OCI-LY7 (cell line): ENCODE results near the gene HLA-F. TPM values are rescaled to one million over a fixed set of nuclear protein-coding genes. Genes with fewer than 3 reads are reported as not detected.

Experiments
- BruUV-seq: library from RNA; stranded (reverse); fragments of 400-500 nt; replicated peaks from 2 replicates; lab custom pipeline; 2021; lab: Mats Ljungman, UMichigan
- CTCF ChIA-PET: fragments of 300-600 bp; sonication (Branson Sonifier 250); formaldehyde crosslinking; loops from one replicate; lab custom pipeline; 2022; ENCODE audit warnings: antibody characterized with exemption; ENCODE audit not compliant: unreplicated experiment; lab: Charles Lee
- POLR2A ChIA-PET: fragments of 300-600 bp; sonication (Branson Sonifier 250); formaldehyde crosslinking; loops from one replicate; lab custom pipeline; 2022; ENCODE audit warnings: antibody characterized with exemption; lab: Charles Lee
- DNase-seq: peaks from one replicate; pipeline ENCODE4 v3.0.0-alpha.2; 2015; ENCODE audit warnings: low spot score
- H2AFZ ChIP-seq: fragments of 200-600 bp; sonication (generic), shearing (Covaris generic); 2 replicates; pipeline ENCODE4 v1.6.1; 2014; ENCODE audit warnings: mild to moderate bottlenecking, antibody characterized with exemption, low read length, moderate library complexity
- H3K27ac ChIP-seq: fragments of 200-600 bp; sonication (generic); 2 replicates; pipeline ENCODE4 v1.5.1; 2014; ENCODE audit warnings: mixed run types, low read depth, mild to moderate bottlenecking, moderate library complexity, low read length, inconsistent platforms; ENCODE audit not compliant: poor library complexity, severe bottlenecking
- H3K36me3 ChIP-seq: fragments of 200-600 bp; sonication (generic); 2 replicates; pipeline ENCODE4 v1.6.1; 2014; ENCODE audit warnings: mild to moderate bottlenecking, antibody characterized with exemption, low read length, moderate library complexity, mixed read lengths; ENCODE audit not compliant: insufficient read depth
- H3K4me1 ChIP-seq: fragments of 200-600 bp; sonication (generic); 2 replicates; pipeline ENCODE4 v1.5.1; 2014; ENCODE audit warnings: mild to moderate bottlenecking, low read length; ENCODE audit not compliant: insufficient read depth, poor library complexity, severe bottlenecking
- H3K4me2 ChIP-seq: fragments of 200-600 bp; sonication (generic); 2 replicates; pipeline ENCODE4 v1.6.1; 2014; ENCODE audit warnings: mild to moderate bottlenecking, low read length
- H3K4me3 ChIP-seq: fragments of 200-600 bp; sonication (generic); 2 replicates; pipeline ENCODE4 v1.5.1; 2014; ENCODE audit warnings: mild to moderate bottlenecking, low read depth, low read length; ENCODE audit not compliant: poor library complexity, severe bottlenecking
- H3K79me2 ChIP-seq: fragments of 200-600 bp; sonication (generic); 2 replicates; pipeline ENCODE4 v1.6.1; 2016; ENCODE audit warnings: low read depth, mild to moderate bottlenecking, low read length, moderate library complexity, mixed read lengths; ENCODE audit not compliant: insufficient read depth
- H3K9me2 ChIP-seq: fragments of 200-600 bp; sonication (generic); 2 replicates; pipeline ENCODE4 v1.6.1; 2016; ENCODE audit warnings: mild to moderate bottlenecking, low read length, mixed read lengths; ENCODE audit not compliant: insufficient read depth
- H3K9me3 ChIP-seq: fragments of 200-600 bp; sonication (generic); 2 replicates; pipeline ENCODE4 v1.6.1; 2014; ENCODE audit warnings: mild to moderate bottlenecking, mixed run types, low read length, mixed read lengths
- H4K20me1 ChIP-seq: fragments of 200-600 bp; sonication (generic); 2 replicates; pipeline ENCODE4 v1.6.1; 2014; ENCODE audit warnings: mild to moderate bottlenecking, antibody characterized with exemption, low read length, moderate library complexity, mixed read lengths; ENCODE audit not compliant: insufficient read depth
- CTCF ChIP-seq: fragments of 200-600 bp; sonication (generic); conservative IDR thresholded peaks from 2 replicates; pipeline ENCODE4 v1.5.1; 2014; ENCODE audit warnings: mild to moderate bottlenecking, antibody characterized with exemption, low read length, moderate library complexity, mixed read lengths
- EZH2phosphoT487 ChIP-seq: fragments of 200-600 bp; sonication (generic); IDR thresholded peaks from 2 replicates; pipeline ENCODE4 v1.6.1; 2018; ENCODE audit warnings: low read depth, borderline replicate concordance, mild to moderate bottlenecking, mixed run types, antibody characterized with exemption, low read length, moderate library complexity, mixed read lengths
- intact Hi-C: fragments of 100-400 bp; cut with micrococcal nuclease; formaldehyde crosslinking; loops from one replicate; pipeline ENCODE4 v1.10.0; 2022; ENCODE audit not compliant: unreplicated experiment
- total RNA-seq, 2 experiments: library from RNA; depleted of rRNA in 1 of 2; stranded (reverse); fragments of >200 nt in 1 of 2; shearing (Covaris generic) in 1 of 2; gene quantifications; 2 replicates each; pipeline ENCODE4 v1.2.3, GENCODE V29; 2014 to 2022

HLA-F gene
- total RNA-seq, 2 experiments from 2014 or later = 56.0 to 83.2 TPM

- intact Hi-C loops = no loop called here
- Histone ChIP-seq H3K4me3 (no peak overlapping the region), H2AFZ (no peak overlapping the region), H3K36me3 (peaks cover 9% of the 10 kb centered on the region; the same call in 1 of the 2 replicates), H3K79me2 (no peaks in the 10 kb centered on the region), H3K4me1 (peaks cover 7% of the 10 kb centered on the region), H3K4me2 (no peak overlapping the region), H3K27ac (no peak overlapping the region), H3K9me3 (no peaks in the 10 kb centered on the region), H4K20me1 (no peaks in the 10 kb centered on the region), H3K9me2 (no peaks in the 10 kb centered on the region)
- no TSS peak for BruUV-seq
- TF ChIP-seq CTCF (no peak), EZH2phosphoT487 (no peak)
- ChIA-PET CTCF (interaction anchor here (1.1 kb wide), 1 partner anchor 22 kb away, joined by 3 read pairs; no protein-coding TSS in a partner anchor), POLR2A (interaction anchor here (0.6 to 1.4 kb wide), 2 partner anchors 21 to 63 kb away, joined by 3 to 5 read pairs; no protein-coding TSS in a partner anchor)
- no peak for DNase-seq
Observed at GRCh38 chr6:29727637-29728036, 4.4 kb downstream of the HLA-F start.

- Histone ChIP-seq H4K20me1 (no peaks in the 10 kb centered on the region), H3K27ac (no peak overlapping the region), H3K9me3 (no peaks in the 10 kb centered on the region), H2AFZ (no peak overlapping the region), H3K4me2 (no peak overlapping the region), H3K4me1 (peaks cover 7% of the 10 kb centered on the region), H3K9me2 (no peaks in the 10 kb centered on the region), H3K36me3 (peaks cover 9% of the 10 kb centered on the region; the same call in 1 of the 2 replicates), H3K4me3 (no peak overlapping the region), H3K79me2 (no peaks in the 10 kb centered on the region)
- ChIA-PET POLR2A (interaction anchor here (0.6 to 1.4 kb wide), 2 partner anchors 21 to 64 kb away, joined by 3 to 5 read pairs; no protein-coding TSS in a partner anchor), CTCF (interaction anchor here (1.1 kb wide), 1 partner anchor 21 kb away, joined by 3 read pairs; no protein-coding TSS in a partner anchor)
- TF ChIP-seq EZH2phosphoT487 (no peak), CTCF (no peak)
- BruUV-seq = no TSS peak
- DNase-seq = no peak
- intact Hi-C loops = no loop called here
Observed at GRCh38 chr6:29728173-29728874, 5.1 kb downstream of the HLA-F start.

- ChIA-PET POLR2A (no interaction called here), CTCF (no interaction called here)
- H3K4me3 ChIP-seq = no peak overlapping the region
- H3K79me2 ChIP-seq = no peaks in the 10 kb centered on the region
- no peaks in the 10 kb centered on the region for H3K9me3 ChIP-seq
- no peak for DNase-seq
- peaks cover 7% of the 10 kb centered on the region for H3K4me1 ChIP-seq
- no peak for TF ChIP-seq CTCF
- TF ChIP-seq EZH2phosphoT487 = no peak
- peaks cover 9% of the 10 kb centered on the region; the same call in 1 of the 2 replicates for H3K36me3 ChIP-seq
- no peak overlapping the region for H3K4me2 ChIP-seq
- BruUV-seq = no TSS peak
- H4K20me1 ChIP-seq = no peaks in the 10 kb centered on the region
- no peaks in the 10 kb centered on the region for H3K9me2 ChIP-seq
- no peak overlapping the region for H2AFZ ChIP-seq
- intact Hi-C loops = no loop called here
- H3K27ac ChIP-seq = no peak overlapping the region
Observed at GRCh38 chr6:29728875-29729270, 5.6 kb downstream of the HLA-F start.
